HCT116 (cell line): ENCODE data around the gene HPCAL1. TPM values are rescaled to one million over a fixed set of nuclear protein-coding genes. Genes with fewer than 3 reads are reported as not detected.

Experiments
- ATAC-seq: fragments of 200-7000 bp; cut with Tn5 transposase; 2 replicates; pipeline ENCODE4 v1.9.1; 2020; ENCODE audit warnings: mild to moderate bottlenecking, moderate library complexity
- BruUV-seq: library from RNA; stranded (reverse); fragments of 400-500 nt; replicated peaks from 2 replicates; lab custom pipeline; 2021; lab: Mats Ljungman, UMichigan
- CTCF ChIA-PET: fragments of 300-600 bp; sonication (Branson Sonifier 250); formaldehyde crosslinking; loops from one replicate; lab custom pipeline; 2021; ENCODE audit warnings: antibody characterized with exemption; lab: Charles Lee
- POLR2A ChIA-PET: fragments of 300-600, 350-600 bp; sonication (Branson Sonifier 250); formaldehyde crosslinking; loops from one replicate; lab custom pipeline; 2021; ENCODE audit warnings: antibody characterized with exemption; lab: Charles Lee
- RAD21 ChIA-PET, 2 experiments: fragments of 300-600 bp; sonication (Branson Sonifier 250); formaldehyde crosslinking; loops; one replicate each; lab custom pipeline; 2023; ENCODE audit warnings: low total read pairs in 2 of 2; ENCODE audit not compliant: uncharacterized antibody in 2 of 2, unreplicated experiment in 2 of 2, low non-redundant PET in 1 of 2; lab: Charles Lee
- DNase-seq: peaks from one replicate; pipeline ENCODE4 v3.0.0-alpha.2; 2010; ENCODE audit warnings: low read depth, low spot score
- H2AFZ ChIP-seq: fragments of 200-600 bp; shearing (Covaris generic), sonication (generic); 2 replicates; pipeline ENCODE4 v1.6.1; 2017; ENCODE audit warnings: low read depth, mixed run types, mixed read lengths, antibody characterized with exemption, low read length; ENCODE audit not compliant: poor library complexity, severe bottlenecking
- H3K27ac ChIP-seq: 2 replicates; pipeline ENCODE4 v1.5.1; 2012; ENCODE audit warnings: low read depth, low read length
- H3K27me3 ChIP-seq: fragments of 200-600 bp; sonication (generic); 2 replicates; pipeline ENCODE4 v1.6.1; 2016; ENCODE audit warnings: mixed run types, low read length, mixed read lengths; ENCODE audit not compliant: insufficient read depth
- H3K36me3 ChIP-seq, 2 experiments: fragments of 200-500 bp in 1 of 2; fragments of 200-600 bp in 1 of 2; sonication (Bioruptor generic) in 1 of 2; sonication (generic) in 1 of 2; 2 replicates each; pipeline versions ENCODE4 v1.5.1 to v1.6.1; 2014 to 2016; ENCODE audit warnings: low read length in 2 of 2, inconsistent platforms in 1 of 2, mixed read lengths in 1 of 2, mixed run types in 1 of 2; ENCODE audit not compliant: insufficient read depth in 2 of 2, control insufficient read depth in 1 of 2
- H3K4me1 ChIP-seq, 2 experiments: fragments of 200-600 bp in 1 of 2; sonication (generic) in 1 of 2; 2 replicates each; pipeline versions ENCODE4 v1.5.1 to v1.6.1; 2012 to 2017; ENCODE audit warnings: low read length in 2 of 2, inconsistent platforms in 1 of 2, mild to moderate bottlenecking in 1 of 2, mixed read lengths in 1 of 2, mixed run types in 1 of 2, moderate library complexity in 1 of 2; ENCODE audit not compliant: insufficient read depth in 2 of 2, control insufficient read depth in 1 of 2
- H3K4me2 ChIP-seq: fragments of 200-600 bp; sonication (generic); 2 replicates; pipeline ENCODE4 v1.6.1; 2017; ENCODE audit warnings: mixed run types, low read length, mixed read lengths
- H3K4me3 ChIP-seq, 2 experiments: fragments of 200-600 bp in 1 of 2; sonication (generic) in 1 of 2; replicated peaks in 1 of 2; 2 replicates each; pipeline ENCODE4 v1.5.1; 2011 to 2016; ENCODE audit warnings: low read length in 2 of 2, control low read depth in 1 of 2, low read depth in 1 of 2, mild to moderate bottlenecking in 1 of 2, mixed read lengths in 1 of 2, mixed run types in 1 of 2
- H3K79me2 ChIP-seq: fragments of 200-600 bp; sonication (generic); 2 replicates; pipeline ENCODE4 v1.6.1; 2017; ENCODE audit warnings: mild to moderate bottlenecking, mixed run types, low read length, moderate library complexity, mixed read lengths; ENCODE audit not compliant: insufficient read depth
- H3K9ac ChIP-seq: fragments of 200-600 bp; sonication (generic); 2 replicates; pipeline ENCODE4 v1.6.1; 2016; ENCODE audit warnings: low read length, mixed read lengths
- H3K9me2 ChIP-seq: fragments of 200-600 bp; sonication (generic), shearing (Covaris generic); 2 replicates; pipeline ENCODE4 v1.6.1; 2017; ENCODE audit warnings: mixed run types, mild to moderate bottlenecking, moderate library complexity; ENCODE audit not compliant: insufficient read depth
- H3K9me3 ChIP-seq, 2 experiments: fragments of 200-500 bp in 1 of 2; fragments of 200-600 bp in 1 of 2; sonication (Bioruptor generic) in 1 of 2; sonication (generic) in 1 of 2; 2 replicates each; pipeline ENCODE4 v1.6.1; 2014 to 2017; ENCODE audit warnings: low read length in 2 of 2, mixed read lengths in 2 of 2, inconsistent platforms in 1 of 2, low read depth in 1 of 2, mild to moderate bottlenecking in 1 of 2, mixed run types in 1 of 2, moderate library complexity in 1 of 2; ENCODE audit not compliant: control insufficient read depth in 1 of 2, insufficient read depth in 1 of 2
- H4K20me1 ChIP-seq: fragments of 200-600 bp; sonication (generic), shearing (Covaris generic); 2 replicates; pipeline ENCODE4 v1.6.1; 2017; ENCODE audit warnings: mixed run types, mild to moderate bottlenecking, moderate library complexity; ENCODE audit not compliant: insufficient read depth
- CEBPB ChIP-seq: IDR thresholded peaks from 2 replicates; pipeline ENCODE4 v1.6.1; 2012; ENCODE audit warnings: low read depth
- EGR1 ChIP-seq: IDR thresholded peaks from 2 replicates; pipeline ENCODE4 v1.6.1; 2012; ENCODE audit warnings: low read depth
- ELF1 ChIP-seq: IDR thresholded peaks from 2 replicates; pipeline ENCODE4 v1.6.1; 2012; ENCODE audit warnings: low read depth, borderline replicate concordance
- EZH2phosphoT487 ChIP-seq: fragments of 200-600 bp; IDR thresholded peaks from 2 replicates; pipeline ENCODE4 v1.6.1; 2018; ENCODE audit warnings: antibody characterized with exemption, borderline replicate concordance
- FOSL1 ChIP-seq: IDR thresholded peaks from 2 replicates; pipeline ENCODE4 v1.6.1; 2012; ENCODE audit warnings: low read depth
- JUND ChIP-seq: IDR thresholded peaks from 2 replicates; pipeline ENCODE4 v1.6.1; 2012
- POLR2A ChIP-seq: IDR thresholded peaks from 2 replicates; pipeline ENCODE4 v1.7.0; 2011; ENCODE audit warnings: borderline replicate concordance; ENCODE audit not compliant: insufficient read depth, insufficient read length; ENCODE audit errors: extremely low read depth
- POLR2AphosphoS5 ChIP-seq: IDR thresholded peaks from 2 replicates; pipeline ENCODE4 v1.6.1; 2011; ENCODE audit warnings: mild to moderate bottlenecking, low read depth, low read length, moderate library complexity
- RAD21 ChIP-seq: IDR thresholded peaks from 2 replicates; pipeline ENCODE4 v1.6.1; 2012; ENCODE audit warnings: low read depth, mild to moderate bottlenecking
- REST ChIP-seq: IDR thresholded peaks from 2 replicates; pipeline ENCODE4 v1.6.1; 2012; ENCODE audit warnings: low read depth
- SIN3A ChIP-seq: IDR thresholded peaks from 2 replicates; pipeline ENCODE4 v1.6.1; 2012; ENCODE audit warnings: low read depth
- SP1 ChIP-seq: IDR thresholded peaks from 2 replicates; pipeline ENCODE4 v1.6.1; 2012; ENCODE audit warnings: low read depth
- TCF7L2 ChIP-seq: IDR thresholded peaks from 2 replicates; pipeline ENCODE4 v1.7.0; 2011; ENCODE audit warnings: borderline replicate concordance, inconsistent platforms; ENCODE audit not compliant: insufficient read depth, insufficient read length; ENCODE audit errors: extremely low read depth
- YY1 ChIP-seq: IDR thresholded peaks from 2 replicates; pipeline ENCODE4 v1.6.1; 2011; ENCODE audit warnings: low read length, low read depth, moderate library complexity, mild to moderate bottlenecking; ENCODE audit not compliant: insufficient replicate concordance; ENCODE audit errors: extremely low read depth
- intact Hi-C: fragments of 100-400 bp; cut with micrococcal nuclease; formaldehyde crosslinking; loops from 2 replicates; pipeline ENCODE4 v1.10.0; 2022
- total RNA-seq: library from RNA; stranded (reverse); gene quantifications from one replicate; pipeline ENCODE4 v1.2.1, GENCODE V29; 2021; ENCODE audit not compliant: unreplicated experiment
- TF ChIP-seq, protein P1 (sequence below), 3 experiments: fragments of 200-600 bp in 1 of 3; sonication (generic) in 1 of 3; IDR thresholded peaks in 2 of 3; conservative IDR thresholded peaks in 1 of 3; 2 replicates each; pipeline ENCODE4 v1.5.1; 2012 to 2017; ENCODE audit warnings: low read depth in 2 of 3, low read length in 2 of 3, antibody characterized with exemption in 1 of 3, borderline replicate concordance in 1 of 3, control low read depth in 1 of 3, mild to moderate bottlenecking in 1 of 3, mixed read lengths in 1 of 3, mixed run types in 1 of 3, moderate library complexity in 1 of 3; ENCODE audit not compliant: insufficient read depth in 1 of 3
- TF ChIP-seq, protein P2 (sequence below): IDR thresholded peaks from 2 replicates; pipeline ENCODE4 v1.6.1; 2011; ENCODE audit warnings: mild to moderate bottlenecking, low read length, moderate library complexity; ENCODE audit not compliant: insufficient replicate concordance; ENCODE audit errors: extremely low read depth

Gene HPCAL1
- total RNA-seq, 1 experiment from 2014 or later = 111 TPM

DNA sequence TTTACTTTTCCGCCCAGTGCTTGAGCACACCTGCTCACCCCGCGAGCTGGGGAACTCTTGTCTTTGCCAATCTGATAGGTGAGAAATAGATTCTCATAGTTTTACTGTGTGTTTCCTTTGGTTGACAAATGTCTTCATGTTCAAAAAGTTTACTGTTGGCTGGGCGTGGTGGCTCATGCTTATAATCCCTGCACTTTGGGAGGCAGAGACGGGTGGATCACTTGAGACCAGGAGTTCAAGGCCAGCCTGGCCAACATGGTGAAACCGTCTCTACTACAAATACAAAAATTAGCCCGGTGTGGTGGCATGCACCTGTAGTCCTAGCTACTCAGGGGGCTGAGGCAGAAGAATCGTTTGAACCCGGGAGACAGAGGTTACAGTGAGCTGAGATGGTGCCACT is 135.1 kb downstream of the HPCAL1 start:
- Histone ChIP-seq H3K27ac (no peak overlapping the region), H3K9me2 (no peaks in the 10 kb centered on the region), H3K79me2 (peaks cover 7% of the 10 kb centered on the region; the same call in 1 of the 2 replicates), H3K4me3 (no peak overlapping the region), H3K36me3 (peaks cover 23 to 33% of the 10 kb centered on the region in 2 experiments), H3K9me3 (no peaks in the 10 kb centered on the region), H4K20me1 (no peaks in the 10 kb centered on the region), H3K9ac (no peak overlapping the region), H2AFZ (no peak overlapping the region), H3K27me3 (no peaks in the 10 kb centered on the region), H3K4me1 (peaks cover 4 to 20% of the 10 kb centered on the region in 2 experiments; a peak in 3 of 4 replicates), H3K4me2 (no peak overlapping the region)
- ChIA-PET CTCF (interaction anchor here (0.7 kb wide), 1 partner anchor 313 kb away, joined by 3 read pairs; no protein-coding TSS in a partner anchor), POLR2A (interaction anchor here (1.3 kb wide), 1 partner anchor 11 kb away, joined by 5 read pairs; the partner anchor contains the start of gene ODC1), RAD21 (no interaction called here)
- DNase-seq (no peak), ATAC-seq (no peak)
- intact Hi-C loops = loop anchor here (5.0 to 10.0 kb wide), 3 partner anchors 296 to 663 kb away; no protein-coding TSS in a partner anchor
- TF ChIP-seq REST = no peak
- TF ChIP-seq EZH2phosphoT487 = no peak
- TF ChIP-seq CEBPB = no peak
- TF ChIP-seq POLR2AphosphoS5 = no peak
- TF ChIP-seq, protein P1, sequence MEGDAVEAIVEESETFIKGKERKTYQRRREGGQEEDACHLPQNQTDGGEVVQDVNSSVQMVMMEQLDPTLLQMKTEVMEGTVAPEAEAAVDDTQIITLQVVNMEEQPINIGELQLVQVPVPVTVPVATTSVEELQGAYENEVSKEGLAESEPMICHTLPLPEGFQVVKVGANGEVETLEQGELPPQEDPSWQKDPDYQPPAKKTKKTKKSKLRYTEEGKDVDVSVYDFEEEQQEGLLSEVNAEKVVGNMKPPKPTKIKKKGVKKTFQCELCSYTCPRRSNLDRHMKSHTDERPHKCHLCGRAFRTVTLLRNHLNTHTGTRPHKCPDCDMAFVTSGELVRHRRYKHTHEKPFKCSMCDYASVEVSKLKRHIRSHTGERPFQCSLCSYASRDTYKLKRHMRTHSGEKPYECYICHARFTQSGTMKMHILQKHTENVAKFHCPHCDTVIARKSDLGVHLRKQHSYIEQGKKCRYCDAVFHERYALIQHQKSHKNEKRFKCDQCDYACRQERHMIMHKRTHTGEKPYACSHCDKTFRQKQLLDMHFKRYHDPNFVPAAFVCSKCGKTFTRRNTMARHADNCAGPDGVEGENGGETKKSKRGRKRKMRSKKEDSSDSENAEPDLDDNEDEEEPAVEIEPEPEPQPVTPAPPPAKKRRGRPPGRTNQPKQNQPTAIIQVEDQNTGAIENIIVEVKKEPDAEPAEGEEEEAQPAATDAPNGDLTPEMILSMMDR (IDR thresholded peaks at IDR 0.05 in 2 of 3, conservative IDR thresholded peaks at IDR 0.05 in 1 of 3; ENCODE audit: borderline replicate concordance in 1 of 3, insufficient read depth in 1 of 3, low read depth in 2 of 3, low read length in 2 of 3) = no peak
- no peak for TF ChIP-seq JUND
- no peak for TF ChIP-seq EGR1
- TF ChIP-seq POLR2A = no peak
- TF ChIP-seq, protein P2, sequence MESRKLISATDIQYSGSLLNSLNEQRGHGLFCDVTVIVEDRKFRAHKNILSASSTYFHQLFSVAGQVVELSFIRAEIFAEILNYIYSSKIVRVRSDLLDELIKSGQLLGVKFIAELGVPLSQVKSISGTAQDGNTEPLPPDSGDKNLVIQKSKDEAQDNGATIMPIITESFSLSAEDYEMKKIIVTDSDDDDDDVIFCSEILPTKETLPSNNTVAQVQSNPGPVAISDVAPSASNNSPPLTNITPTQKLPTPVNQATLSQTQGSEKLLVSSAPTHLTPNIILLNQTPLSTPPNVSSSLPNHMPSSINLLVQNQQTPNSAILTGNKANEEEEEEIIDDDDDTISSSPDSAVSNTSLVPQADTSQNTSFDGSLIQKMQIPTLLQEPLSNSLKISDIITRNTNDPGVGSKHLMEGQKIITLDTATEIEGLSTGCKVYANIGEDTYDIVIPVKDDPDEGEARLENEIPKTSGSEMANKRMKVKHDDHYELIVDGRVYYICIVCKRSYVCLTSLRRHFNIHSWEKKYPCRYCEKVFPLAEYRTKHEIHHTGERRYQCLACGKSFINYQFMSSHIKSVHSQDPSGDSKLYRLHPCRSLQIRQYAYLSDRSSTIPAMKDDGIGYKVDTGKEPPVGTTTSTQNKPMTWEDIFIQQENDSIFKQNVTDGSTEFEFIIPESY = no peak
- TF ChIP-seq YY1 = no peak
- no peak for TF ChIP-seq SIN3A
- TF ChIP-seq TCF7L2 = no peak
- no peak for TF ChIP-seq SP1
- TF ChIP-seq ELF1 = no peak
- TF ChIP-seq RAD21 = no peak
- no peak for TF ChIP-seq FOSL1
- no TSS peak for BruUV-seq
